Stimulated activated CD4-positive, alpha-beta T cell treated with anti-CD3 and anti-CD28 coated beads, Interleukin-4, amount 100 ng/mL, for 24 hours (primary cell): ENCODE data around the gene PIAS4.

ENCODE experiments used
- DNase-seq: peaks from one replicate; pipeline ENCODE4 v3.0.0-alpha.2; 2020

PIAS4 gene

GRCh38 chr19:3977242-3978143, 30.0 kb upstream of the PIAS4 start:
- DNase-seq, result no peak

GRCh38 chr19:3978145-3978544, 29.4 kb upstream of the PIAS4 start:
- DNase-seq, result no peak

GRCh38 chr19:3979289-3979673, 28.3 kb upstream of the PIAS4 start:
- no peak for DNase-seq

- no peak for DNase-seq
Measured at GRCh38 chr19:3979674-3980352, 27.7 kb upstream of the PIAS4 start.

- no peak for DNase-seq
Measured at GRCh38 chr19:3980353-3981251, 26.9 kb upstream of the PIAS4 start.

GRCh38 chr19:3981373-3981735, 26.2 kb upstream of the PIAS4 start:
- no peak for DNase-seq

- DNase-seq, result no peak
Measured at GRCh38 chr19:3981736-3982681, 25.5 kb upstream of the PIAS4 start.

GRCh38 chr19:3982701-3983541, 24.6 kb upstream of the PIAS4 start:
- DNase-seq, result peak; percentile 28

- no peak for DNase-seq
Measured at GRCh38 chr19:3983542-3983914, 24.0 kb upstream of the PIAS4 start.

GRCh38 chr19:3983936-3984583, 23.5 kb upstream of the PIAS4 start:
- DNase-seq, result peak; percentile 19

GRCh38 chr19:3984584-3984907, 23.0 kb upstream of the PIAS4 start:
- no peak for DNase-seq

GRCh38 chr19:3984908-3985642, 22.5 kb upstream of the PIAS4 start, which contains the start of gene EEF2:
Gene EEF2 (minus strand): TSS chr19:3985463. CDS start chr19:3985380, 83 bp downstream.
- peak; percentile 92 for DNase-seq

- no peak for DNase-seq
Measured at GRCh38 chr19:3985643-3986259, 21.8 kb upstream of the PIAS4 start.

- peak; percentile 68 for DNase-seq
Measured at GRCh38 chr19:3986260-3987041, 21.1 kb upstream of the PIAS4 start.

GRCh38 chr19:3987619-3988371, 19.7 kb upstream of the PIAS4 start:
- DNase-seq, result peak; percentile 90

- DNase-seq, result no peak
Measured at GRCh38 chr19:3990815-3991117, 16.8 kb upstream of the PIAS4 start.

- DNase-seq, result no peak
Measured at GRCh38 chr19:3995607-3996006, 11.9 kb upstream of the PIAS4 start.
